ENCODE results near the gene CHST12. TPM values are rescaled to one million over a fixed set of nuclear protein-coding genes. Genes with fewer than 3 reads are reported as not detected.
"Not testable (repeated sequence)": the region's sequence is repeated elsewhere in the genome, so short reads cannot be mapped to it uniquely, and the experiment has no call there.

The CHST12 gene
- total RNA-seq, 1 donor from 2014 or later = 22.4 TPM

- Mint-ChIP-seq H3K9me3 (no peaks in the 10 kb centered on the region), H3K27ac (no peak overlapping the region), H3K27me3 (no peaks in the 10 kb centered on the region), H3K4me1 (ENCODE audit: unreplicated experiment) (no peaks in the 10 kb centered on the region), H3K4me3 (no peak overlapping the region), H3K36me3 (no peaks in the 10 kb centered on the region)
- TF ChIP-seq CTCF (conservative IDR thresholded peaks at IDR 0.05) = no peak
- no peak for DNase-seq (ENCODE audit: extremely low spot score, unreplicated experiment)
Measured at GRCh38 chr7:2446676-2447075, 43.3 kb downstream of the CHST12 start.

- Mint-ChIP-seq H3K36me3 (no peaks in the 10 kb centered on the region), H3K4me3 (no peak overlapping the region), H3K27me3 (no peaks in the 10 kb centered on the region), H3K9me3 (no peaks in the 10 kb centered on the region), H3K4me1 (ENCODE audit: unreplicated experiment) (no peaks in the 10 kb centered on the region), H3K27ac (no peak overlapping the region)
- no peak for TF ChIP-seq CTCF (conservative IDR thresholded peaks at IDR 0.05)
- DNase-seq (ENCODE audit: extremely low spot score, unreplicated experiment) = no peak
Measured at GRCh38 chr7:2450198-2451107, 47.0 kb downstream of the CHST12 start.

- peaks cover 4% of the 10 kb centered on the region for H3K9me3 Mint-ChIP-seq
- H3K36me3 Mint-ChIP-seq = peaks cover 3% of the 10 kb centered on the region
- DNase-seq (ENCODE audit: extremely low spot score, unreplicated experiment) = peak; percentile 88
- H3K27me3 Mint-ChIP-seq = no peaks in the 10 kb centered on the region
- TF ChIP-seq CTCF (conservative IDR thresholded peaks at IDR 0.05) = peak; percentile 96
- H3K27ac Mint-ChIP-seq = no peak overlapping the region
- no peaks in the 10 kb centered on the region for H3K4me1 Mint-ChIP-seq (ENCODE audit: unreplicated experiment)
- H3K4me3 Mint-ChIP-seq = no peak overlapping the region
Measured at GRCh38 chr7:2451171-2452073, 48.0 kb downstream of the CHST12 start.

GRCh38 chr7:2452074-2452507, 48.7 kb downstream of the CHST12 start:
- H3K36me3 Mint-ChIP-seq = peaks cover 3% of the 10 kb centered on the region
- no peak for TF ChIP-seq CTCF (conservative IDR thresholded peaks at IDR 0.05)
- peaks cover 4% of the 10 kb centered on the region for H3K9me3 Mint-ChIP-seq
- no peak overlapping the region for H3K27ac Mint-ChIP-seq
- DNase-seq (ENCODE audit: extremely low spot score, unreplicated experiment) = no peak
- H3K27me3 Mint-ChIP-seq = no peaks in the 10 kb centered on the region
- no peak overlapping the region for H3K4me3 Mint-ChIP-seq
- no peaks in the 10 kb centered on the region for H3K4me1 Mint-ChIP-seq (ENCODE audit: unreplicated experiment)

- Mint-ChIP-seq H3K27ac (no peak overlapping the region), H3K27me3 (no peaks in the 10 kb centered on the region)
- TF ChIP-seq CTCF (conservative IDR thresholded peaks at IDR 0.05) = no peak
Measured at GRCh38 chr7:2452643-2453270, 49.3 kb downstream of the CHST12 start.

GRCh38 chr7:2453849-2454248, 50.4 kb downstream of the CHST12 start:
- not testable (repeated sequence) for H3K4me3 Mint-ChIP-seq; DNase-seq (ENCODE audit: extremely low spot score, unreplicated experiment); H3K27ac Mint-ChIP-seq; H3K4me1 Mint-ChIP-seq (ENCODE audit: unreplicated experiment); H3K9me3 Mint-ChIP-seq; H3K36me3 Mint-ChIP-seq; H3K27me3 Mint-ChIP-seq

More at GRCh38 chr7:2452643-2453270, 49.3 kb downstream of the CHST12 start:
- H3K4me3 Mint-ChIP-seq = no peak overlapping the region
- H3K36me3 Mint-ChIP-seq = peaks cover 3% of the 10 kb centered on the region
- H3K9me3 Mint-ChIP-seq = peaks cover 4% of the 10 kb centered on the region
- DNase-seq (ENCODE audit: extremely low spot score, unreplicated experiment) = no peak
- H3K4me1 Mint-ChIP-seq (ENCODE audit: unreplicated experiment) = no peaks in the 10 kb centered on the region
